Mucosa of rectum (tissue), 2 donors: Measurements from ENCODE around the gene C16orf86.

Experiments used
- H3K27ac ChIP-seq, 2 donors: one replicate each; pipeline ENCODE4 v1.7.0; 2013; ENCODE audit warnings: inconsistent platforms in 2 of 2, low read depth in 2 of 2, low read length in 2 of 2
- H3K27me3 ChIP-seq, 2 donors: one replicate each; pipeline ENCODE4 v1.7.0; 2013; ENCODE audit warnings: low read length in 2 of 2; ENCODE audit not compliant: control insufficient read depth in 2 of 2, insufficient read depth in 2 of 2
- H3K36me3 ChIP-seq, 2 donors: one replicate each; pipeline ENCODE4 v1.7.0; 2013; ENCODE audit warnings: low read length in 2 of 2; ENCODE audit not compliant: control insufficient read depth in 2 of 2, insufficient read depth in 2 of 2
- H3K4me1 ChIP-seq, 2 donors: one replicate each; pipeline ENCODE4 v1.7.0; 2013; ENCODE audit warnings: low read length in 2 of 2, mild to moderate bottlenecking in 1 of 2; ENCODE audit not compliant: control insufficient read depth in 2 of 2, insufficient read depth in 2 of 2
- H3K4me3 ChIP-seq, 2 donors: one replicate each; pipeline ENCODE4 v1.7.0; 2013; ENCODE audit warnings: low read length in 2 of 2
- H3K9ac ChIP-seq, 2 donors: one replicate each; pipeline ENCODE4 v1.7.0; 2013; ENCODE audit warnings: low read length in 2 of 2, low read depth in 1 of 2, mild to moderate bottlenecking in 1 of 2
- H3K9me3 ChIP-seq, 2 donors: one replicate each; pipeline ENCODE4 v1.7.0; 2013; ENCODE audit warnings: low read length in 2 of 2; ENCODE audit not compliant: control insufficient read depth in 2 of 2
- donor health status: healthy.
- donor health status: Normal muscosa, but diverticular disease.

The C16orf86 gene, protein sequence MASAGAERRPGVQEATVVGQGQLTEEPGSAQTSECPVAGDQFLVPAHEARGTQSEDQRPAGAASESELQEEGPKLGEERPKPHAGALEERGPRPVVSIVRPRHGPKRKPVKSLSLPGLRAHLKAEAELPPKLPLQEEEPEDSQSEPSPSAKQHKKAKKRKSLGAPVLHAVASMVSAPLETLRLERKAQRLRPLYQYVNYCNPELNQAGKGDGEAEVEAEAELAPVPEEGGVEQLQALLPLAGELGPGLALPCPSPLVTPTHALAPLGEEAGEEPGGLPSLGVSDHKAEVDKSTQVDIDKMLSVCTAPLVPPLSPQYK

DNA sequence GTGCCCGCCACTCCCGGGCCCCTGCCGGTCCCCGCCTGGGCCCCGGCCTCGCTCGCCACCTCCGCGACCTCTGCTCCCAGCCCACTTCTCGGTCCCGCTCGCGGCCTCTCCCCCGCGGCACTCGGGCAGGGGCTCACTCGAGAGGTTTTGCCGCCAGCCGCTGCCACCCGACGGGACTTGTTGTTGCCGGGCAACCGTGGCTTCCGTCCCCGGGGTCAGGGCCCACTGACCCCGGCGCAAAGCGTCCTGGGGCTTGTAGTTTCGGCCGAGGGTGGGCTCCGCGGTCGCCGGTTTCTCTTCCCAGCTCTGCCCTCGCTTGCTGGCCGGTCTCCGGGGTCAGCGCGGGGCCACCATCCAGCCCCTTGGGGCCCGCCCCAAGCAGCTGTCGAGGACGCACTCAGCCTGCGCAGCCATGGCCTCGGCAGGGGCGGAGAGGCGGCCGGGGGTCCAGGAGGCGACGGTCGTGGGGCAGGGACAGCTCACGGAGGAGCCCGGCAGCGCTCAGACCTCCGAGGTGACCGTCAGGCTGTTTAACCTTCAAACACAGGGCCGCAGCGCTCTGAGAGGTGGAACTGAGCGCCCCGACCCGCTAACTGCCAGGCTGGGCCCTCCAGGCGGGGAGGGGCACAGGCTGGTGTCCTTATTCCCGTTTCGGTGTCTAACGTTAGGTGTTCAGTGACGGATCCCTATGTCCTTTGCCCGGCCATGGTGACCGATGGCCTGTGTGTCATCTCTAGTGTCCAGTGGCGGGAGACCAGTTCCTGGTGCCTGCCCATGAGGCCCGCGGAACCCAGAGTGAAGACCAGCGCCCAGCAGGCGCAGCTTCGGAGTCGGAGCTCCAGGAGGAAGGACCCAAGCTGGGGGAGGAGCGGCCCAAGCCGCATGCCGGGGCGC, at the start of gene C16orf86, which contains the start of gene ENKD1:
Gene C16orf86 (plus strand): TSS at position 256 of the 894 bp plus-strand sequence. CDS start 157 bp downstream, at position 413.
Gene ENKD1 (minus strand): TSS at position 192 of the 894 bp plus-strand sequence. CDS start 308 bp downstream, outside the sequence.
- peak within 1 kb of the TSS; percentile 62 to 77 for H3K9ac ChIP-seq
- H3K9me3 ChIP-seq, result no peaks in the 10 kb centered on the region

DNA sequence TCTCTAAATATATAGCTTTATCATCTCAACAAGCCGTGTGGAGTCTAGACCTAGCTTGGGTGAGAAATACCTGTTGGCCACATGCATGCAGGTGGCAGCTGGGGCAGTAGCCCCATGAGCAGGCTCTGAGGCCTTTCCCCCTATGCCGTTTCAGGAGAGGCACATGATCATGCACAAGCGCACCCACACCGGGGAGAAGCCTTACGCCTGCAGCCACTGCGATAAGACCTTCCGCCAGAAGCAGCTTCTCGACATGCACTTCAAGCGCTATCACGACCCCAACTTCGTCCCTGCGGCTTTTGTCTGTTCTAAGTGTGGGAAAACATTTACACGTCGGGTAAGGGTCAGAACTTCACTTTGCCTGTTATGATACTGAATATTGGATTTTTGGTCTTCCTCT, 38.4 kb upstream of the C16orf86 start:
- Histone ChIP-seq H3K4me3 (no peak overlapping the region), H3K9ac (no peak overlapping the region), H3K9me3 (no peaks in the 10 kb centered on the region), H3K4me1 (no peaks in the 10 kb centered on the region), H3K27me3 (no peaks in the 10 kb centered on the region), H3K36me3 (peaks cover 50 to 63% of the 10 kb centered on the region in 2 donors), H3K27ac (no peak overlapping the region)

More for the DNA sequence above, at the start of gene C16orf86, which contains the start of gene ENKD1:
- H3K27ac ChIP-seq, result peak within 1 kb of the TSS; percentile 62 to 74
- H3K27me3 ChIP-seq, result no peaks in the 10 kb centered on the region
- H3K4me1 ChIP-seq, result peaks cover 20 to 22% of the 10 kb centered on the region in 2 donors
- H3K36me3 ChIP-seq, result no peaks in the 10 kb centered on the region
- peak within 1 kb of the TSS; percentile 68 to 71 for H3K4me3 ChIP-seq

DNA sequence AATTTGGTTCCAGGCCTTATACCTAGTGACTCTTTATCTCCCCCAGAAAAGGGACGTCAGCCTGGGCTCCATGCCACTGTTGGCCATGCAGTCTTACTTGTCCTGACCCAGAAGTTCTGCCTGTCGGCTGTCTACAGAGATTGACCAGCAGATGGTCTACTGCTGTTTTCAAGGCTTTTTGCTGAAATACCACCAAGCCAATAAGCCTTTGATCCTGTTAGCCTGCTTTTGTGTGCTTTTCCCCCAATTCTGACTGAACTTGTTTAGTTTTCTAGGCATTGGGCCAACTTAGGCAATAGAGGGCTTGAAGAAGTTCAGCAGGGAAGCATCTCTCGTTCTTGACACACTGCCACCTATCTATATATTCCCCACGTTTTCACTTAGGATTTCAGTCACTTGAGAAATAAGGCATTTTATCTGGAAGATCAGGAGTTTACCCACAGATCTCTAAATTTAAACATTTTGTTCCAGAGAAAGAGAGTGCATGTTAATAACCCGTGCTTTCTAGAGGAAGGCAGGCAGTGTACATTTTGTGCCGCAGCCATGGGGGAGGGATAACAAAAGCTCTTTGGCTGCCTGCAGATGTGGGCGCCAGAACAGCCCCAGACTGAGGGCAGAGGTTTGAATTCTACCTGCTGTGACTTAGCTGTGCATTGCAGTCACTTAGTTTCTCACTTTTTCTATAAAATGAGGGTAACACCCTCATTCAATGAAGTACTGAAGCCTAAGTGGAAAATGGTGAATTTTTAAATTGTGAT, 34.0 kb upstream of the C16orf86 start:
- H3K27ac ChIP-seq, result no peak overlapping the region
- H3K9me3 ChIP-seq, result no peaks in the 10 kb centered on the region
- H3K4me1 ChIP-seq, result no peaks in the 10 kb centered on the region
- H3K36me3 ChIP-seq, result peaks cover 39 to 61% of the 10 kb centered on the region in 2 donors
- no peak overlapping the region for H3K4me3 ChIP-seq
- H3K9ac ChIP-seq, result no peak overlapping the region
- H3K27me3 ChIP-seq, result no peaks in the 10 kb centered on the region

DNA sequence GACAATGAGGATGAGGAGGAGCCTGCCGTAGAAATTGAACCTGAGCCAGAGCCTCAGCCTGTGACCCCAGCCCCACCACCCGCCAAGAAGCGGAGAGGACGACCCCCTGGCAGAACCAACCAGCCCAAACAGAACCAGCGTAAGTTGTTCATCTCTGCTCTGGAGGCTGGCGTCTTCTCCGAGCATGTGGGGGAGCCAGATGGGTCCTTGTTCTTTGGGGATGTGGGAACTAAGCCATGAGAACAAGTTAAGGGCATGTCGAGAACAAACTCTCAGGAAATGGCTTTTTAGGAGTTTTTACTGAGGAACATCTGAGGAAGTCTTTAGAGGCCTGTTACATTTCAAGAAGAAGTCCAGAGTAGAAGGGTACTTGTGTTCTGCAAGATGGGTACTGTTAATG, 29.9 kb upstream of the C16orf86 start:
- Histone ChIP-seq H3K27me3 (no peaks in the 10 kb centered on the region), H3K9ac (no peak overlapping the region), H3K9me3 (no peaks in the 10 kb centered on the region), H3K4me1 (no peaks in the 10 kb centered on the region), H3K27ac (no peak overlapping the region), H3K36me3 (peaks cover 35 to 52% of the 10 kb centered on the region in 2 donors), H3K4me3 (no peak overlapping the region)

DNA sequence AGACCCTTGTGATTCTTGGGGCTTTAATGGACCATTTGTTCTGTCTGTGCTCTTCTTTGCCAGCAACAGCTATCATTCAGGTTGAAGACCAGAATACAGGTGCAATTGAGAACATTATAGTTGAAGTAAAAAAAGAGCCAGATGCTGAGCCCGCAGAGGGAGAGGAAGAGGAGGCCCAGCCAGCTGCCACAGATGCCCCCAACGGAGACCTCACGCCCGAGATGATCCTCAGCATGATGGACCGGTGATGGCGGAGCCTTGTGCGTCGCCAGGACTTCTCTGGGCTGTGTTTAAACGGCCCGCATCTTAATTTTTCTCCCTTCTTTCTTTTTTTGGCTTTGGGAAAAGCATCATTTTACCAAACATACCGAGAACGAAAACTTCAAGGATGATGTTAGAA, 29.0 kb upstream of the C16orf86 start:
- no peak overlapping the region for H3K27ac ChIP-seq
- H3K4me3 ChIP-seq, result no peak overlapping the region

DNA sequence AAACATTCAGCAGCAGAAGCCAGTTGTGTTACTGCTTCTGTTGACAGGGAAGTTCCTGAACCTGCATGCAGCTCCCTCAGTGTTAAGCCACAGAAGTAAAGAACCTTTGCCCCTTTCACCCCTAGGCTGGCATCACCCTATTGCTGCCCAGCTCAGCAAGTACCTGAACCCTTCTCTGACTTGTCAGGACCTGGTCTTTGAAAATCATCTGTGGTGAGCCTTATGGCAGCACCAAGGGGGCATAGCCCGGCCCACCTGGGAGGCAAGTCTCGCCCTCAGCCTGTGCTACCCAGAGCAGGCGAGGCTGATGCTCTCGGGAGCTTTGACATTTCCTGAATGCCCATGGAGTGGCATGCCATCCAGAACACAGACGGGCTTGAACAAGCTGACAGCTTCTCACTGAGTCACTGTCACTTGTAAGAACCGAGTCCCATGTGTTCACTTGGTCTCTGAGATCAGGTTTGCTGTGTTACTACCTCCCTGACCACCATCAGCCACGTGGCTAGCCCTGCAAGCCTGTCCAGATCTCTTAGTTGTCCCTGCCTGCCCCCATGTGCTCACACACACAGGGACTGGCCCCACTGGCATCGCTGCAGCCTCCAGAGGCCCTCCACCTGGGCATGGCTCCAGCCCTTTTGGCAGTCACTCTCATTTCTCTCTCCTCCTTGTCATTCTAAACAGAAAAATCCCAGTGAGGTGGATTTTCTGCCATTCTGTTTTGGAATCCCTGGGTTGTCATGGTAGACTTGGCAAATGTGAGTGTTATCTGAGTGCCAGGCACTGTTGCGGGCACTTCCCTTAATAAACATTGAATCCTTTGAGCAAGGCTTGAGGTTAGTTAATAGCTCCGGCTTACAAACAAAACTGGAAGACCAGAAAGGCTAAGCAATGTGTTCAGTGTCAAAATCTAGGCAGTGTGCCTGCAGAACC, 24.6 kb upstream of the C16orf86 start:
- no peaks in the 10 kb centered on the region for H3K4me1 ChIP-seq
- peaks cover 2 to 6% of the 10 kb centered on the region in 2 donors for H3K27me3 ChIP-seq
- peaks cover 19 to 21% of the 10 kb centered on the region in 2 donors for H3K36me3 ChIP-seq
- H3K9ac ChIP-seq, result no peak overlapping the region
- H3K4me3 ChIP-seq, result no peak overlapping the region
- no peaks in the 10 kb centered on the region for H3K9me3 ChIP-seq
- no peak overlapping the region for H3K27ac ChIP-seq

More for the DNA sequence above, 29.0 kb upstream of the C16orf86 start:
- Histone ChIP-seq H3K27me3 (no peaks in the 10 kb centered on the region), H3K36me3 (peaks cover 31 to 43% of the 10 kb centered on the region in 2 donors), H3K9me3 (no peaks in the 10 kb centered on the region), H3K4me1 (no peaks in the 10 kb centered on the region), H3K9ac (no peak overlapping the region)

DNA sequence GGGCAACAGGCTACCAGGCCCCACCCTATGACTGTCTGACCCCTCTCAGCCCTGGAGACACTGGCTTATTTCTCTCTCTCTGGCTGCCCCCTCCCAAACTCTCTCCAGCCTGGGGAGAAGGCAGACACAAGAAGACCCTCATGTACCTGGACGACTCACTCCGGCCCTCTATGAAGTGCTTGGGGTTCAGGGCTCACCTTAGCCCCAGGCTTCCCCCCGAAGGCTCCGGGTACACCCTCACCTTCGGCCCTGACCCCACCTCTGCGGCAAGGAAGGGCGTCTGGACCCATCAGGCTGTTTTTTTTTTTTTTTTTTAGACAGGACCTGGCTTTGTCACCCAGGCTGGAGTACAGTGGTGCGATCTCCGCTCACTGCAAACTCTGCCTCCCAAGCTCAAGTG, 22.6 kb upstream of the C16orf86 start:
- Histone ChIP-seq H3K36me3 (peaks cover 1 to 2% of the 10 kb centered on the region in 2 donors), H3K4me1 (no peaks in the 10 kb centered on the region), H3K27me3 (peaks cover 6 to 13% of the 10 kb centered on the region in 2 donors), H3K9me3 (no peaks in the 10 kb centered on the region), H3K9ac (no peak overlapping the region), H3K27ac (no peak overlapping the region), H3K4me3 (no peak overlapping the region)

DNA sequence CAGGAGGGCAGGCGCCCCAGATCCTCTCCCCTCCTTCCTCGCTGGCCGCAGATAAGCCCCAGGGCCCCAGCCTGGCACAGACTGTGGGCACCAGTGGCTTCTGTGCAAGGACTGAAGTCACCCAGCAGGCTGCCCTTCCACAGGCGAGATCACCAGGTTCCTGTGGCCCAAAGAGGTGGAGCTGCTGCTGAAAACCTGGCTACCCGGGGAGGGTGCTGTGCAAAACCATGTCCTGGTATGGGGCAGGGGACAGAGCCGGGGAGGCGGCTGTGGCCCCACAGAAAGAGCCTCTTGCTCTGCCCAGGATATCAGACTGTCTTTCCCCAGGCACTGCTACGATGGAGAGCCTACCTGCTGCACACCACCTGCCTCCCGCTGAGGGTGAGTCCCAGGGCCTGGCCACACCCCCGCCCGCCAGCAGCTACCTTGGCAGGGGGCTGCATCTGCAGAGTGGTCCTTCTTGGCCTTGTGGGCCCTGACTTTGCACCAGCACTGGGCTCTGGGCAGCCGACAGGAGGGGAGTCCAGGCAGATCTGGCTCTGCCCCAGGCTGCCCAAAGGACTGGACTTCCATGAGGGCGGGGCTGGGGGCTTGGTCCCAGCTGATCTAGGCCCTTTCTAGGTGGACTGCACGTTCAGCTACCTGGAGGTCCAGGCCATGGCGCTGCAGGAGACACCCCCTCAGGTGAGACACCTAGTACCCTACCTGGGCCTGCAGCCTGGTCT, 21.1 kb upstream of the C16orf86 start:
- Histone ChIP-seq H3K4me3 (peak overlapping the region; percentile 31 to 52), H3K4me1 (no peaks in the 10 kb centered on the region), H3K27me3 (peaks cover 12 to 27% of the 10 kb centered on the region in 2 donors), H3K36me3 (no peaks in the 10 kb centered on the region), H3K9ac (peak overlapping the region; percentile 41 to 49), H3K9me3 (no peaks in the 10 kb centered on the region), H3K27ac (no peak overlapping the region)
